ENCODE data around the gene FGF8. TPM values are rescaled to one million over a fixed set of nuclear protein-coding genes. Genes with fewer than 3 reads are reported as not detected.

Gene FGF8, protein sequence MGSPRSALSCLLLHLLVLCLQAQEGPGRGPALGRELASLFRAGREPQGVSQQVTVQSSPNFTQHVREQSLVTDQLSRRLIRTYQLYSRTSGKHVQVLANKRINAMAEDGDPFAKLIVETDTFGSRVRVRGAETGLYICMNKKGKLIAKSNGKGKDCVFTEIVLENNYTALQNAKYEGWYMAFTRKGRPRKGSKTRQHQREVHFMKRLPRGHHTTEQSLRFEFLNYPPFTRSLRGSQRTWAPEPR
- total RNA-seq (not detected), polyA plus RNA-seq (under 1 TPM in 1 of 2 donors, not detected in 1; 0.08 TPM)
- long read RNA-seq, donor 1 = 0 reads
- long read RNA-seq, donor 2 = 0 reads
- long read RNA-seq, donor 3 = 0 reads
- long read RNA-seq, donor 4 = 0 reads
- long read RNA-seq, donor 5 = 0 reads

DNA sequence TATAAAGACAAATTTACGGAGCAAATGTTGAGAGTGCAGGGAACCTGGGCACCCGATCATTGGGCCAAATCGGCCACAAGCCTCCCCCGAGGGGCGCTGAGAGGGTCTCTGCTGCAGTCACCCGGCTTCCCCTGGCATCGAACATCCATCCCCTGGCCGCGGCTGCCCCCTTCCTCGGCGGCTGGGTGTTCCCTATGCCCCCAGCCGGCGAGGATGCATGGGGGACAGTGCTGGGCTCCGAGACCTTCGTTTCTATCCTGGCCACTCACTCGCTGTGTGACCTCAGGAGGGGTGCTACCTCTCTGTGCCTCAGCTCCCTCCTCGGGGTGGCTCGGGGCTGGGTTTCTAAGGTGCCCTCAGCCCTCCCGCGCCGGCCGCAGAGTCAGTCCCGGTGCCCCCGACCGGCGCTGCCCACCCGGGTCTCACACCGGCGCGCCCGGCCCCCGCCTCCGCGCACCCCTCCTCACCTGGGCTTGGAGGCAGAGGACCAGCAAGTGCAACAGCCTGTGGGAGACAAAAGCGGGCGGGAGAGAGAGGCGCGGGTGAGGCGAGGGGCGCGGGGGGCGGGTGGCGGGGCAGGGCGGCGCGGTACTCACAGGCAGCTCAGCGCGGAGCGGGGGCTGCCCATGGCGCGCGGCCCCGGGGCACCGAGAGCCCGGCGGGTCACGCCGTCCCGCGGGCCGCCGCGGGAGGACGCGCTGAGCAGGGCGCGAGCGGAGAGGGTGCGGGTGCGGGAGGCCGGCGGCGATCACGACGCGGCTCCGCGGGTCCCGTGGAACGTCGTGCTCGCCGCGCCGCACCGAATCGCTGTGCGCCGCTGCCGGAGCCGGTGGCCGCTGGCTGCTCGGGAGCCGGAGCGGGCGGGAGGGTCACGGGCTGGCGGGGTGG, at the start of gene FGF8:
FGF8 (minus strand) TSS at position 842 of the 888 bp plus-strand sequence; CDS start at position 628, 214 bp downstream.
- Histone ChIP-seq H3K9ac (ENCODE audit: insufficient read depth in 1 of 2, low read length in 2 of 2) (no peak within 1 kb of the TSS), H3K27ac (ENCODE audit: low read depth in 1 of 2, low read length in 1 of 2) (no peak within 1 kb of the TSS), H3K4me1 (ENCODE audit: control insufficient read depth in 5 of 5, insufficient read depth in 5 of 5, low read length in 5 of 5) (peaks cover 0 to 18% (median 10%) of the 10 kb centered on the region in 5 donors), H3K9me3 (ENCODE audit: control insufficient read depth in 4 of 4, insufficient read depth in 3 of 4, low read length in 3 of 4) (peaks cover 0 to 6% (median 0%) of the 10 kb centered on the region in 4 donors), H3K4me3 (no peak within 1 kb of the TSS), H3K27me3 (ENCODE audit: control insufficient read depth in 3 of 3, insufficient read depth in 3 of 3, low read length in 2 of 3) (peaks cover 0 to 84% (median 71%) of the 10 kb centered on the region in 3 donors), H3K36me3 (ENCODE audit: control insufficient read depth in 4 of 4, insufficient read depth in 4 of 4, low read length in 4 of 4) (no peaks in the 10 kb centered on the region)
- DNase-seq (no peak), ATAC-seq (ENCODE audit: insufficient read depth, low FRiP score) (no peak)
- TF ChIP-seq, protein P1, sequence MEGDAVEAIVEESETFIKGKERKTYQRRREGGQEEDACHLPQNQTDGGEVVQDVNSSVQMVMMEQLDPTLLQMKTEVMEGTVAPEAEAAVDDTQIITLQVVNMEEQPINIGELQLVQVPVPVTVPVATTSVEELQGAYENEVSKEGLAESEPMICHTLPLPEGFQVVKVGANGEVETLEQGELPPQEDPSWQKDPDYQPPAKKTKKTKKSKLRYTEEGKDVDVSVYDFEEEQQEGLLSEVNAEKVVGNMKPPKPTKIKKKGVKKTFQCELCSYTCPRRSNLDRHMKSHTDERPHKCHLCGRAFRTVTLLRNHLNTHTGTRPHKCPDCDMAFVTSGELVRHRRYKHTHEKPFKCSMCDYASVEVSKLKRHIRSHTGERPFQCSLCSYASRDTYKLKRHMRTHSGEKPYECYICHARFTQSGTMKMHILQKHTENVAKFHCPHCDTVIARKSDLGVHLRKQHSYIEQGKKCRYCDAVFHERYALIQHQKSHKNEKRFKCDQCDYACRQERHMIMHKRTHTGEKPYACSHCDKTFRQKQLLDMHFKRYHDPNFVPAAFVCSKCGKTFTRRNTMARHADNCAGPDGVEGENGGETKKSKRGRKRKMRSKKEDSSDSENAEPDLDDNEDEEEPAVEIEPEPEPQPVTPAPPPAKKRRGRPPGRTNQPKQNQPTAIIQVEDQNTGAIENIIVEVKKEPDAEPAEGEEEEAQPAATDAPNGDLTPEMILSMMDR (IDR thresholded peaks at IDR 0.05; ENCODE audit: control extremely low read depth, extremely low read depth) = no peak
- 2 to 7% methylated on average over 25 to 98 of the region's 98 CpGs for WGBS, 2 donors

DNA sequence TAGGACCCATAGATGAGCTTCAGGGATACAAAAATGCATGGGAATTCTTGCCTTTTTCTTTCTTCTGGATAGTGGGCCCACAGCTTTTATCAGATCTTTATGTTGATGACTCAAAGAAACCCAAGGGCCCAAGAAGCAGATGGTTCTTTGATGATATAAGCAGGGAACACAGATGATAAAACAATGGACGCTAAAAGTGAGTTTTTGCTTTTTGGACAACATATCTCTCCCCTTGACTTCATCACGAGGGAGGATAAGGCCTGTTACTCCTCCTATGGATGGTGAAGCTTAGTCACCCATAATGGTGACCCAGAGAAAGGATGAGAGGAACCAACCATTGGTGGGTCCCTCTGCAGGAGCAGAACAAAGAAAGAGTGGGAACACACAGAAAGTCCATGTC, 48.8 kb upstream of the FGF8 start:
- 66 to 99% methylated on average over 2 of the region's 2 CpGs for WGBS, 2 donors
- no peak overlapping the region for H3K9ac ChIP-seq (ENCODE audit: insufficient read depth in 1 of 2, low read length in 2 of 2)
- peaks cover 0 to 6% (median 0%) of the 10 kb centered on the region in 5 donors for H3K4me1 ChIP-seq (ENCODE audit: control insufficient read depth in 5 of 5, insufficient read depth in 5 of 5, low read length in 5 of 5)
- H3K4me3 ChIP-seq = no peak overlapping the region
- ATAC-seq (ENCODE audit: insufficient read depth, low FRiP score) = no peak
- H3K36me3 ChIP-seq (ENCODE audit: control insufficient read depth in 4 of 4, insufficient read depth in 4 of 4, low read length in 4 of 4) = peaks cover 0 to 2% (median 1%) of the 10 kb centered on the region in 4 donors
- DNase-seq = no peak
- H3K27ac ChIP-seq (ENCODE audit: low read depth in 1 of 2, low read length in 1 of 2) = no peak overlapping the region
- H3K27me3 ChIP-seq (ENCODE audit: control insufficient read depth in 3 of 3, insufficient read depth in 3 of 3, low read length in 2 of 3) = no peaks in the 10 kb centered on the region
- TF ChIP-seq, protein P1 (IDR thresholded peaks at IDR 0.05; ENCODE audit: control extremely low read depth, extremely low read depth) = no peak
- H3K9me3 ChIP-seq (ENCODE audit: control insufficient read depth in 4 of 4, insufficient read depth in 3 of 4, low read length in 3 of 4) = no peaks in the 10 kb centered on the region

DNA sequence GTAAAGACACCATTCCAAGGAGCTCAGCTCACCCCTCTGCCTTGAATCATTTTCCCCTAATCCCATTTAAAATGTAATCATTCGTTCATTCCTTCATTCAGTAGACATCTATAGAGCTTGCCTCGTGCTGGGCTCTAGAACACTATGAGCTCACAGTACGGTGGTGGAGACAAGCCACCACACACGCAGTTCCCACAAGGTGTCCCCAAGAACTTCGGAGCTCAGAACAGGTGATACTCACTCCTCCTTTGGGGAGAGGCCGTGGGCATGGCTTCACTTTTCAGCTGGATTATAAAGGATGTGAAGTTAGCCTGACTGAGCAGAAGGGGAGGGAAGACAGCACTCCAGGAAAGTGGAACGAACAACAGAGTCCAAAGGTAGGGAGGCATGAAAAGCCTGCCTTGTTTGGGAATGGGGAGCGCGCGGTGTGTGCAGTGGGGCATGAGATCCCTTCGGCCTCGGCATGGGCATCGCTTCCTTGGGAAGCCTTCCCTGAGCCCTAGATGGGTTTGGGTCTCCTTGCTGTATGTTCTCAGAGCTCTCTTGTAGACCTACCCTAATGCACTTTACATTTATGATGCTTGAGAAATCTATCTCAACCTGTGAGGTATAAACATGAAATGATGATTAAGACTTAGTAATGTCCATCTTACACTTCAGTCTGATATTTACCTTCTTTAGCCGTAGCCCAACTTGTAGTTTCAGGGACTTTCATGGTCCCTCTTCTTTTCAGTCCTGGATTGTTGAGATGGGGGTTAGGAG, 43.1 kb upstream of the FGF8 start:
- H3K36me3 ChIP-seq (ENCODE audit: control insufficient read depth in 4 of 4, insufficient read depth in 4 of 4, low read length in 4 of 4) = peaks cover 0 to 10% (median 0%) of the 10 kb centered on the region in 4 donors
- DNase-seq = no peak
- H3K9ac ChIP-seq (ENCODE audit: insufficient read depth in 1 of 2, low read length in 2 of 2) = peak overlapping the region; percentile 70 to 89
- H3K4me1 ChIP-seq (ENCODE audit: control insufficient read depth in 5 of 5, insufficient read depth in 5 of 5, low read length in 5 of 5) = peaks cover 0 to 25% (median 7%) of the 10 kb centered on the region in 5 donors
- H3K27ac ChIP-seq (ENCODE audit: low read depth in 1 of 2, low read length in 1 of 2) = peak overlapping the region; percentile 67 to 79
- H3K9me3 ChIP-seq (ENCODE audit: control insufficient read depth in 4 of 4, insufficient read depth in 3 of 4, low read length in 3 of 4) = no peaks in the 10 kb centered on the region
- TF ChIP-seq, protein P1 (IDR thresholded peaks at IDR 0.05; ENCODE audit: control extremely low read depth, extremely low read depth) = no peak
- WGBS, 2 donors = 25 to 26% methylated on average over 14 of the region's 14 CpGs
- no peak for ATAC-seq (ENCODE audit: insufficient read depth, low FRiP score)
- H3K27me3 ChIP-seq (ENCODE audit: control insufficient read depth in 3 of 3, insufficient read depth in 3 of 3, low read length in 2 of 3) = no peaks in the 10 kb centered on the region
- H3K4me3 ChIP-seq = peak overlapping the region; percentile 29

Data from lung (tissue), 16 donors.